Cardiac muscle cell (in vitro differentiated cells and primary cell): Measurements from ENCODE around the gene ANKHD1. TPM values are rescaled to one million over a fixed set of nuclear protein-coding genes. Genes with fewer than 3 reads are reported as not detected.

Source experiments
- DNase-seq, 2 donors: peaks; one replicate each; pipeline versions ENCODE4 v3.0.0 to v3.0.0-alpha.2; 2010 to 2017; ENCODE audit warnings: low read depth in 1 of 2, low spot score in 1 of 2
- H3K27ac ChIP-seq: fragments of 200-600 bp; sonication (generic); 2 replicates; pipeline ENCODE4 v1.5.1; 2016
- H3K27me3 ChIP-seq: fragments of 200-600 bp; sonication (generic); 2 replicates; pipeline ENCODE4 v1.6.0; 2016; ENCODE audit warnings: control low read depth
- H3K36me3 ChIP-seq: fragments of 200-600 bp; sonication (generic); 2 replicates; pipeline ENCODE4 v1.5.1; 2016; ENCODE audit warnings: control low read depth
- H3K4me1 ChIP-seq: fragments of 200-600 bp; sonication (generic); 2 replicates; pipeline ENCODE4 v1.8.1; 2017; ENCODE audit warnings: low read depth, mild to moderate bottlenecking, mixed run types
- H3K4me3 ChIP-seq: fragments of 200-600 bp; sonication (generic); 2 replicates; pipeline ENCODE4 v1.5.1; 2016; ENCODE audit warnings: mild to moderate bottlenecking
- H3K9me3 ChIP-seq: fragments of 200-600 bp; sonication (generic); 2 replicates; pipeline ENCODE4 v1.5.1; 2017; ENCODE audit warnings: low read depth, mild to moderate bottlenecking, control low read depth
- CTCF ChIP-seq: IDR thresholded peaks from 2 replicates; pipeline ENCODE4 v1.5.1; 2012; ENCODE audit warnings: low read depth, mild to moderate bottlenecking, low read length
- polyA plus RNA-seq: library from polyadenylated mRNA; unstranded; fragments of >200 nt; fragmentation: Nextera tagmentation; extraction: Ambion mirVana; gene quantifications from 2 replicates; pipeline ENCODE4 v1.2.1, GENCODE V29; 2016
- total RNA-seq: library from RNA; depleted of rRNA; stranded (reverse); fragments of >200 nt; gene quantifications from 2 replicates; pipeline ENCODE4 v1.2.3, GENCODE V29; 2016

Gene ANKHD1
- total and polyA plus RNA-seq, 2 experiments from 2014 or later: 42.4 to 46.5 TPM

GRCh38 chr5:140360101-140360500 is 41.5 kb upstream of the ANKHD1 start, which contains the start of gene SLC4A9:
TSS of gene SLC4A9 (plus strand) at chr5:140360194. CDS start at chr5:140360237, 43 bp downstream.
- H3K36me3 ChIP-seq: no peaks in the 10 kb centered on the region
- no peak for DNase-seq
- H3K4me1 ChIP-seq: no peaks in the 10 kb centered on the region
- no peak within 1 kb of the TSS for H3K27ac ChIP-seq
- no peak for TF ChIP-seq CTCF
- no peak within 1 kb of the TSS for H3K4me3 ChIP-seq
- H3K27me3 ChIP-seq: peaks cover 12% of the 10 kb centered on the region
- no peaks in the 10 kb centered on the region for H3K9me3 ChIP-seq

DNA sequence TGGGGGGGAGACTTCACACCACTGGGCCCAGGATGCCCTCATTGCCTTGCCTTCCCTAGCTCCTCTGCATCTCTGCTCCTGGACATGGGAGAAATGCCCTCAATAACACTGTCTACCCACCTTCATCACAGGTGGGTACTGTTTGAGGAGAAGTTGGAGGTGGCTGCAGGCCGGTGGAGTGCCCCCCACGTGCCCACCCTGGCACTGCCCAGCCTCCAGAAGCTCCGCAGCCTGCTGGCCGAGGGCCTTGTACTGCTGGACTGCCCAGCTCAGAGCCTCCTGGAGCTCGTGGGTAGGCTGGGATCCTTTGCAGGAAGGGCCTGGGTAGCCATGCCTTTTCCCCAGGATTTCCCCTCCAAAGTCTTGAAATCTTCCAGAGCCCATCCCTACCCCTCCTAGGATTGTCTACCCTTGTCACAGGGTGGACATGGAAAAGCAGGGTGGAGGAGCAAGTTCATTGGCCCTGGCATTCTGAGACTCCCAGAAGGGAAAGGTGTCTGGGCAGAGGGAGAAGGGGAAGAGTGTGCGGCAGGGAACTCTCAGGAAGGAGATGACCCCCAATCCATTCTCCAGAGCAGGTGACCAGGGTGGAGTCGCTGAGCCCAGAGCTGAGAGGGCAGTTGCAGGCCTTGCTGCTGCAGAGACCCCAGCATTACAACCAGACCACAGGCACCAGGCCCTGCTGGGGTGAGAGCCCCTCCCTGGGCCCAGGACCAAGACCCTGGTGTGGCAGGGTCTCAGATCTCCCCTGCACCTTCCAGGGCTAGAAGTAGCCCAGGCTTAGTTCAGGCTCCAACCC is 40.8 kb upstream of the ANKHD1 start:
- Histone ChIP-seq H3K36me3 (no peaks in the 10 kb centered on the region), H3K27me3 (peaks cover 16% of the 10 kb centered on the region), H3K4me3 (no peak overlapping the region), H3K9me3 (no peaks in the 10 kb centered on the region), H3K27ac (no peak overlapping the region), H3K4me1 (no peaks in the 10 kb centered on the region)
- TF ChIP-seq CTCF: no peak
- DNase-seq: no peak

- Histone ChIP-seq H3K27ac (no peak overlapping the region), H3K36me3 (no peaks in the 10 kb centered on the region), H3K27me3 (peaks cover 16% of the 10 kb centered on the region), H3K9me3 (no peaks in the 10 kb centered on the region), H3K4me1 (no peaks in the 10 kb centered on the region), H3K4me3 (no peak overlapping the region)
- no peak for DNase-seq
- TF ChIP-seq CTCF: no peak
Measured at GRCh38 chr5:140361901-140362300, 39.7 kb upstream of the ANKHD1 start.

- Histone ChIP-seq H3K36me3 (no peaks in the 10 kb centered on the region), H3K9me3 (no peaks in the 10 kb centered on the region), H3K4me3 (no peak overlapping the region), H3K27ac (no peak overlapping the region), H3K27me3 (peaks cover 16% of the 10 kb centered on the region), H3K4me1 (no peaks in the 10 kb centered on the region)
- no peak for TF ChIP-seq CTCF
- no peak for DNase-seq
Measured at GRCh38 chr5:140362311-140362710, 39.3 kb upstream of the ANKHD1 start.

DNA sequence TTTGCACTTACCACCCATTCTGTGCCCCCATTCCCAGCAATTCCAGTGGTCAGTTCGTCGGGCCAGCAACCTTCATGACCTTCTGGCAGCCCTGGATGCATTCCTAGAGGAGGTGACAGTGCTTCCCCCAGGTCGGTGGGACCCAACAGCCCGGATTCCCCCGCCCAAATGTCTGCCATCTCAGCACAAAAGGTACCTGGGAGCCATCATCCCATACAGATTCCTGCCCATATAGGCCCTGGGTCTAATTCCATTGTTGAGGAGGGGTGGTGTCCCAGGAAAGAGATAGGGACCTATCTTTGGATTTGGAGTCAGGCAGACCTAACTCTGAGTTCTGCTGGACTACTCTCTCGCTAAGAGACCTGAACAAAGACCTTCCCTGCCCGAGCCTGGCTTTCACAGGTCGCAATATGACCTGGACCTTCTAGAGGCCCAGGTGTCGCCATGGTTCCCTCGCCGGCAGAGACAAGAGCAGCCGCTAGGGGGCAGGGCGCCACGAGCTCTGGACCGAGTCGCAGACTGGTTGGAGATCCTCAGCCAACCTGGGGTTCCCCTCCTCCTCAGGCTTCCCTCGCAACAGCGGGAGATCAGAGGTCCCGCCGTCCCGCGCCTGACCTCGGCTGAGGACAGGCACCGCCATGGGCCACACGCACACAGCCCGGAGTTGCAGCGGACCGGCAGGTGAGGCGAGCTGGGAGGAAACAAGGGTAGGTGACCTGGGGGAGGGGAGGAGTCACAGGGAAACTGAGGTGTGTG is 38.6 kb upstream of the ANKHD1 start:
- no peaks in the 10 kb centered on the region for H3K36me3 ChIP-seq
- H3K4me3 ChIP-seq: peak overlapping the region; percentile 18
- no peak overlapping the region for H3K27ac ChIP-seq
- DNase-seq: peak; percentile 76 to 86
- no peaks in the 10 kb centered on the region for H3K4me1 ChIP-seq
- peaks cover 16% of the 10 kb centered on the region for H3K27me3 ChIP-seq
- no peaks in the 10 kb centered on the region for H3K9me3 ChIP-seq
- TF ChIP-seq CTCF: peak; percentile 97
